Activated CD8-positive, alpha-beta memory T cell treated with anti-CD3 and anti-CD28 coated beads, Interleukin-2, amount 50 U/mL, for 24 hours (primary cell): ENCODE results near the gene CACYBP.

ENCODE experiments used
- DNase-seq: peaks from one replicate; pipeline ENCODE4 v3.0.0-alpha.2; 2020; ENCODE audit errors: extremely low read depth

CACYBP gene

GRCh38 chr1:174974711-174975119 lies 25.0 kb upstream of the CACYBP start:
- DNase-seq = no peak

GRCh38 chr1:174975764-174976163 lies 24.0 kb upstream of the CACYBP start:
- no peak for DNase-seq

GRCh38 chr1:174976436-174977108 lies 23.2 kb upstream of the CACYBP start:
- no peak for DNase-seq

- DNase-seq = no peak
These were observed 16.6 kb upstream of the CACYBP start for GRCh38 chr1:174982971-174983689.

GRCh38 chr1:174984952-174985351 lies 14.8 kb upstream of the CACYBP start:
- DNase-seq = no peak

GRCh38 chr1:174988539-174988938 lies 11.2 kb upstream of the CACYBP start:
- no peak for DNase-seq

- DNase-seq = no peak
These were observed 10.8 kb upstream of the CACYBP start for GRCh38 chr1:174988986-174989385.

- no peak for DNase-seq
These were observed 10.1 kb upstream of the CACYBP start for GRCh38 chr1:174989536-174990220.

- no peak for DNase-seq
These were observed 9.3 kb upstream of the CACYBP start for GRCh38 chr1:174990382-174990999.

- DNase-seq = no peak
These were observed 8.3 kb upstream of the CACYBP start for GRCh38 chr1:174991473-174991872.

GRCh38 chr1:174995121-174995520 lies 4.6 kb upstream of the CACYBP start:
- no peak for DNase-seq

- DNase-seq = no peak
These were observed 3.8 kb upstream of the CACYBP start for GRCh38 chr1:174995916-174996315.

GRCh38 chr1:174996476-174996875 lies 3.3 kb upstream of the CACYBP start:
- DNase-seq = no peak

GRCh38 chr1:174997041-174997440 lies 2.7 kb upstream of the CACYBP start:
- DNase-seq = no peak

- no peak for DNase-seq
These were observed 1.1 kb upstream of the CACYBP start for GRCh38 chr1:174998569-174999215.

- DNase-seq = peak; percentile 93
These were observed 371 bp upstream of the CACYBP start for GRCh38 chr1:174999216-174999935.

GRCh38 chr1:175000697-175001187 lies 995 bp downstream of the CACYBP start:
- DNase-seq = no peak

- DNase-seq = no peak
These were observed 3.3 kb downstream of the CACYBP start for GRCh38 chr1:175002910-175003517.

GRCh38 chr1:175003521-175003920 lies 3.8 kb downstream of the CACYBP start:
- no peak for DNase-seq

GRCh38 chr1:175005085-175005783 lies 5.5 kb downstream of the CACYBP start:
- no peak for DNase-seq
